Urinary bladder (tissue), 4 donors: ENCODE measurements around the gene FMN2. TPM values are rescaled to one million over a fixed set of nuclear protein-coding genes. Genes with fewer than 3 reads are reported as not detected.
A peak's percentile ranks its signal among the peaks of the same experiment; 100 is the strongest.
"Not testable (repeated sequence)": the region's sequence is repeated elsewhere in the genome, so short reads cannot be mapped to it uniquely, and the experiment has no call there.

ENCODE experiments used
- DNase-seq: peaks from one replicate; pipeline ENCODE4 v3.0.0-alpha.2; 2015; ENCODE audit errors: extremely low spot score
- H3K27ac ChIP-seq: one replicate; pipeline ENCODE4 v1.5.1; 2013; ENCODE audit warnings: low read depth, mild to moderate bottlenecking, moderate library complexity
- H3K36me3 ChIP-seq: one replicate; pipeline ENCODE4 v1.6.1; 2013; ENCODE audit warnings: mild to moderate bottlenecking, moderate library complexity; ENCODE audit not compliant: insufficient read depth
- H3K4me1 ChIP-seq: one replicate; pipeline ENCODE4 v1.6.1; 2013; ENCODE audit warnings: mild to moderate bottlenecking, moderate library complexity; ENCODE audit not compliant: insufficient read depth
- H3K4me3 ChIP-seq: one replicate; pipeline ENCODE4 v1.5.1; 2013; ENCODE audit warnings: low read depth, low read length
- WGBS: extraction: QIAGEN DNeasy Blood & Tissue Kit; methylation state at CpG from one replicate; pipeline ENCODE4 v1.1.7; 2013; 5-methylcytosine and 5-hydroxymethylcytosine counted together
- polyA plus RNA-seq: library from polyadenylated mRNA; stranded (reverse); fragments of 200-250 nt; gene quantifications from one replicate; pipeline ENCODE4 v1.2.3, GENCODE V29; 2013
- total RNA-seq: library from RNA; depleted of rRNA; stranded (reverse); fragments of >200 nt; gene quantifications from one replicate; pipeline ENCODE4 v1.2.3, GENCODE V29; 2014
- donor health status: healthy with polysubstance abuse.
- donor health status: healthy.

The FMN2 gene
- total and polyA plus RNA-seq, 2 donors: 0.23 to 2.6 TPM

DNA sequence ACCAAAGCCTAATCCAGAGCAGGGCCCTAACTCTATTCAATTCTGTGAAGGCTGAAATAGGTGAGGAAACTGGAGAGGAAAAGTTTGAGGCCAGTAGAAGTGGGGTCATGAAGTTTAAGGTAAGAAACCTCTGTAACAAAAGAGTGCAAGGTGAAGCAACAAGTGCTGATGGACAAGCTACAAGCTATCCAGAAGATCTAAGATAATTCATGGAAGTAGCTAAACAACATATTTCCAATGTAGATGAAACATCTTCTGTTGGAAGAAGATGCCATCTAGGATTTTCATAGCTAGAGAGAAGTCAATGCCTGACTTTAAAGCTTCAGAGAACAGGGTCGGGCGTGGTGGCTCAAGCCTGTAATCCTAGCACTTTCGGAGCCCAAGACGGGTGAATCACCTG lies 302.7 kb downstream of the FMN2 start:
- 96% methylated on average over 4 of the region's 4 CpGs for WGBS

DNA sequence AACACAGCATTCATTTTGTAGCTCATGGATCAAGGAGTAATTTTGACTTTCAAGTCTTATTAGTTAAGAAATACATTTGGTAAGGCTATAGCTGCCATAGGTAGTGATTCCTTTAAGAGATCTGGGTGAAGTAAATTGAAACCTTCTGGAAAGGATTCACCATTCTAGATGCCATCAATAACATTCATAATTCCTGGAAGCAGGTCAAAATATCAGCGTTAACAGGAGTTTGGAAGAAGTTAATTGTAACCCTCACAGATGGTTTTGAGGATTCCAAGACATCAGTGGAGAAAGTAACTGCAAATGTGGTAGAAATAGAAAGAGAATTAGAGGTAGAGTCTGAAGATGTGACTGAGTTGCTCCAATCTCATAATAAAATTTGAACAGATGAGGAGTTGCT lies 303.7 kb downstream of the FMN2 start:
- no peak overlapping the region for H3K27ac ChIP-seq
- H3K36me3 ChIP-seq: no peaks in the 10 kb centered on the region
- no peak for DNase-seq
- no peaks in the 10 kb centered on the region for H3K4me1 ChIP-seq
- WGBS: 80% methylated on average over 1 of the region's 1 CpG
- H3K4me3 ChIP-seq: no peak overlapping the region

More for the DNA sequence above, 302.7 kb downstream of the FMN2 start:
- Histone ChIP-seq H3K27ac (no peak overlapping the region), H3K4me1 (no peaks in the 10 kb centered on the region), H3K4me3 (no peak overlapping the region), H3K36me3 (no peaks in the 10 kb centered on the region)
- no peak for DNase-seq

DNA sequence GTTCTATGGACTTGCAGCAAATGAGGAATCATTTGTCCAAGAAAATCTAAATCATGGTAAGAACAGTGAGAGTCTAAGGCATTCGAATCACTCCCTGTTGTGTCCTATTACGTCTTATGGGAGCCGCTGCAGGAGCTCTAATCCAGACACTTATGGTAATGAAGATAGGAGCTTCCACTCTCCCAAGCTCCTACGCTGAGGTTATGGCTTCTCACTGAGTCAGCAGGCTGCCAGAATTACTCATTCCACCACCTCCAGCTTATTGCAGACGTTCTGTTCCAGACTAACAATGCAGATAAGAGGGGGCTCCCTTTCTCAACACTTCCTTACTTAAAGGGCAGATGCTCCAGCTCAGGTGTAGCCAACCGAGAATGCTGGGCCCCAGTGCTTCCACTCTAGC lies 307.7 kb downstream of the FMN2 start:
- no peaks in the 10 kb centered on the region for H3K36me3 ChIP-seq
- no peak overlapping the region for H3K4me3 ChIP-seq
- no peaks in the 10 kb centered on the region for H3K4me1 ChIP-seq
- 41% methylated on average over 6 of the region's 6 CpGs for WGBS
- H3K27ac ChIP-seq: no peak overlapping the region
- no peak for DNase-seq

DNA sequence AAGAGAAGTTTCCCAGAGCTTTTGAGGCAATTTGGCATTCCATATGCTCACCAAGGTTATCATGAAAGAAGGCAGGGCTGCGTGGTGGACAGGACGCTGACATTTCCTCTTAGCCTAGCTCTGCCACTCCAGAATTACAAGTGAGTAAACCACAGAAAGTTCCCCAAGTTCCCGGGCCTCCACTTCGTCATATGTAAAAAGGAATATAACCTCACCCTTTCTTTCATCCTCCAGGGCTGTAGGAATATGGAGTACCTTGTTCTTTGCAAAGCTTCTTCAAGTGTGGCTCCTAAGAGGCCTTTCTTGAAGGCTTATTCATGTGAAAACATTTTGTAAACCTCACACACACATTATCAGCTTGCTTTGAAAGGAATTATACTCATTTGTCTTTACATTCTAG lies 310.0 kb downstream of the FMN2 start:
- WGBS: 68% methylated on average over 4 of the region's 4 CpGs
- no peak overlapping the region for H3K4me3 ChIP-seq
- no peaks in the 10 kb centered on the region for H3K4me1 ChIP-seq
- no peak for DNase-seq
- no peaks in the 10 kb centered on the region for H3K36me3 ChIP-seq
- H3K27ac ChIP-seq: no peak overlapping the region

DNA sequence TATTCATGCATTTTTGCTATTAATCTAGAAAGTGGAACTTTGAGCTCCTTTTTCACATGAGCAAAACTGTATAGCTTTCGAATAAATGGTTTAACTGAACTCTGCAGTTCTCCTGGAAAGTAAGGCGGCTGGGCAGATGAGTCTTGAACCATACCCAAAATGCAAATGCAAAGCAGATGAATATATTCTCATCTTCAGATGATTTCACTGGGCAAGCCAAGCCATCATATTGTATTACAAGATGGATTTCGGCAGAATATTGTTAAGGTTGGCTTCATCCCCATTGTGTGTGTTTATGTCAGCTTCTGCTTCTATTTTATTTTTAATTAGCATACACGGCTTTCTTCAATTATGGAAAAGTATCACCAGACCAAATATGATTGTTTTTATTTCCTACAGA lies 310.6 kb downstream of the FMN2 start:
- 77% methylated on average over 4 of the region's 4 CpGs for WGBS
- H3K27ac ChIP-seq: no peak overlapping the region

DNA sequence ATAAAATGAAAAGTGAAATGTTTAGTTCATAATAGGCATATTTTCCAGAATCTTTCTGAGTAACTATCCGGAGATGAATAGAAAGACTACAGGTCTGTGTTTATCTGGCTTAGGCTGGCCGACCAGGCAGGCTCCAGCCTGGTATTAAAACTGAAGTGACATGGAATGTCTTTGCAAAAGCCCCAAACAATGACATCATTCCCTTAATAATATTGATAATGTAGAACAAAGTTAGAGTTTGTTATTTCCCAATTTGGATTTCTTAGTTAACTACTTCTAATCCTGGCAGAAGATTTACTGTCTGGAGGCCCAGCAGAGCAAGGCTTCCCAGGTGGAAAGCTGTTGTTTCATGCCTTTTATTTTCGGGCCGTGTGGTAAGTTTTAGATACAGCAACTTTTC lies 312.6 kb downstream of the FMN2 start:
- 19% methylated on average over 4 of the region's 4 CpGs for WGBS

More for the DNA sequence above, 310.6 kb downstream of the FMN2 start:
- Histone ChIP-seq H3K4me1 (no peaks in the 10 kb centered on the region), H3K4me3 (no peak overlapping the region), H3K36me3 (no peaks in the 10 kb centered on the region)
- DNase-seq: no peak

DNA sequence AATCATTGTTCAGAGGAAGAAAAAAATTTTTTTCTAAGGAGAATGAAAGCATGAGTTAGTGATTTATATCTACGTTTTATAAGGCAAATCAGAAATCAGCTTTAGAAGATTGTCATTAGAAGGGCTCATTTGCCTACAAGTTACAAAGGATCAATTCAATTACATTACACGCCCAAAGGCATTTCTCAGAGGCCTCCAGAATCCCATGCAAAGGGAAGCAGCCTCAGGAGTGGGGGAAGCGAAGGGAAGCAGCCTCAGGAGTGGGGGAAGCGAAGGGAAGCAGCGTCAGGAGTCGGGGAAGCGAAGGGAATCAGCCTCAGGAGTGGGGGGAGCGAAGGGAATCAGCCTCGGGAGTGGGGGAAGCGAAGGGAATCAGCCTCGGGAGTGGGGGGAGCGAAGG lies 314.1 kb downstream of the FMN2 start:
- 94% methylated on average over 12 of the region's 12 CpGs for WGBS
- Histone ChIP-seq H3K4me3 (no peak overlapping the region), H3K4me1 (no peaks in the 10 kb centered on the region), H3K36me3 (no peaks in the 10 kb centered on the region), H3K27ac (no peak overlapping the region)
- DNase-seq: no peak

More for the DNA sequence above, 312.6 kb downstream of the FMN2 start:
- Histone ChIP-seq H3K4me3 (no peak overlapping the region), H3K4me1 (no peaks in the 10 kb centered on the region), H3K36me3 (no peaks in the 10 kb centered on the region), H3K27ac (no peak overlapping the region)
- DNase-seq: no peak

DNA sequence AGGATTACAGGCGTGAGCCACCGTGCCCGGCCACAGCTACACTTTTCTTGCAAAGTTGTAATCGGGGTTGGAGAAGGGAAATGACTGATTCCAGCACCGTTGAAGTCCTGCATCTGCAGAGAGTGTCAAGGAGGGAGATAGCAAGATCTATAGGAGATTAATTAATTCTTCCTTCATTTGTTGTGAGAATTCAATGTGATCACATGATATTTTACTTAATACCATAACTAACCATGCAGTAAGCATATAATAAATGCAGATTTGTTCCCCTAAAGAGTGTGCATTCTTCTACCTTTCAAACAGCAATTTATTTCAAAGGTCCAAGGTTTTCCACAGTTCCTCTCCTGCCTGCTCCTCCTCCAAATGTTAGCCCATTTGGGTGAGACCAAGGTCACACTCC lies 315.7 kb downstream of the FMN2 start:
- WGBS: 93% methylated on average over 5 of the region's 5 CpGs
- Histone ChIP-seq H3K36me3 (no peaks in the 10 kb centered on the region), H3K4me3 (no peak overlapping the region), H3K4me1 (no peaks in the 10 kb centered on the region), H3K27ac (no peak overlapping the region)
- no peak for DNase-seq

DNA sequence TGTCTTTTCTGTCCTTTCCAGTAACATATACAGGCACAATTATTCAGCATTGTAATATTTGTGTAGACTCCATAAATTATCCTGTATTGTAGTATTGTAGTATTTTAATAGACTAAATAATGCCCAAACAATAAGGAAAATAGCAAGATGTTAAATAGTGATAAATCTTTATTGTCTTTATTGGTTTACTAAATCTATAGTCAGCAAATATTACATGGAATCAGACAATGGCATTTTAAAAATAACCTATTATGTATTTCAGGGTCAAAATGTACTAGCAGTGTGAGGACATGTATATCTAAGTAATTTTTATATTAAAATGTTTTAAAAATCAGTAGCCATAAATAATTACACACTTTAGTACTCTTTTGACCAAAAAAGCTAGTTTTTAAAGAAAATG lies 317.9 kb downstream of the FMN2 start:
- DNase-seq: no peak
- no peaks in the 10 kb centered on the region for H3K4me1 ChIP-seq
- H3K27ac ChIP-seq: no peak overlapping the region
- H3K4me3 ChIP-seq: no peak overlapping the region
- H3K36me3 ChIP-seq: no peaks in the 10 kb centered on the region

DNA sequence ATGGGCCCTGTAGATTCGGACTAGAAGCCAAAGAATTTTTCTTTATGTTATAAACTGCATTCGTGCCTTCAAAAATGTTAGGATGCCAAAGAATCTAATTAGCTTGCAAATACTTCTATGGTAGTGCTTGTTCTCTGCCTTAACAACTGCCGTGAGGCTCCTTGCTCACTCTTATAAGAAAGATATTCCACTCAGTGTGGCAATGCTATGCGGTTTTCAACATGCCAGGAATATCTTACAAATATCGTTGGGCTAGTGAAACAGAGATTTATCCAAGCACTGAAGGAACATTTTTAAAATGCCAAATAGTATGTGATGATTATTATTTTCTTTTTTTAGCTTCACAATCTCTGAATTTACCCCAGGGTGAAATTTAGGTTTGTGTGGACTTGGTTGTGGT lies 322.0 kb downstream of the FMN2 start:
- H3K27ac ChIP-seq: no peak overlapping the region
- H3K4me1 ChIP-seq: no peaks in the 10 kb centered on the region
- no peak for DNase-seq
- WGBS: 76% methylated on average over 5 of the region's 5 CpGs
- no peaks in the 10 kb centered on the region for H3K36me3 ChIP-seq
- H3K4me3 ChIP-seq: no peak overlapping the region

DNA sequence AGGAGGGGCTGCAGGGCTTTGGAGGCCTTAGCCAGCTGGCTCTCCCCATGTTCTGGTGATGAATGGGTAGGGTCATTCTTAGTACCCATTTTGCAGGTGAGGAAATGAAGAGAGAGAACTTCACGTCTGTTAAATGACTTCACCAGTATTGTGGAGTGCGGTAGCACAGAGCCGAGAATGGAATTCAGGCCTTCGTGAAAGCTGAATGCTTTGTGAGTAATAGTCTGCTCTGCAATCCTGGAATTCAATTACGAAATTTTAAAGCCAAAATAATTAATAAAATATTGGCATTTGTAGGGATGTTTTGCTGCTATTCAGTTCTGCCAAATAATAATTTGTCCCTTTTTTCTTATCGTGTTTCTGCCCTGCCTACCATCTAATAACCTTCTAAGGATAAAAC lies 322.6 kb downstream of the FMN2 start:
- no peak for DNase-seq
- WGBS: 78% methylated on average over 6 of the region's 6 CpGs
- H3K27ac ChIP-seq: peak overlapping the region; percentile 41
- no peaks in the 10 kb centered on the region for H3K36me3 ChIP-seq
- H3K4me1 ChIP-seq: no peaks in the 10 kb centered on the region
- no peak overlapping the region for H3K4me3 ChIP-seq

DNA sequence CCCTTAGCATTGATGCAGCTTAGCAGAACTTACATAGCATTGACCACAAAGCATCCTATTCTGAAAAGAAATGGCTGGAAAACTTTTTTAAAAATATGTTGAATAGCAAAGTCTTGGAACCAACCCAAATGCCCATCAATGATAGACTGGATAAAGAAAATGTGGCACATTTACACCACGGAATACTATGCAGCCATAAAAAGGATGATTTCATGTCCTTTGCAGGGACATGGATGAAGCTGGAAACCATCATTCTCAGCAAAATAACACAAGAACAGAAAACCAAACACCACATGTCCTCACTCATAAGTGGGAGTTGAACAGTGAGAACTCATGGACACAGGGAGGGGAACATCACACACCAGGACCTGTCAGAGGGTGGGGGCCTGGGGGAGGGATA lies 323.3 kb downstream of the FMN2 start:
- not testable (repeated sequence) for DNase-seq, H3K4me1 ChIP-seq, H3K27ac ChIP-seq, H3K36me3 ChIP-seq, H3K4me3 ChIP-seq
- WGBS: 90% methylated on average over 1 of the region's 1 CpG

DNA sequence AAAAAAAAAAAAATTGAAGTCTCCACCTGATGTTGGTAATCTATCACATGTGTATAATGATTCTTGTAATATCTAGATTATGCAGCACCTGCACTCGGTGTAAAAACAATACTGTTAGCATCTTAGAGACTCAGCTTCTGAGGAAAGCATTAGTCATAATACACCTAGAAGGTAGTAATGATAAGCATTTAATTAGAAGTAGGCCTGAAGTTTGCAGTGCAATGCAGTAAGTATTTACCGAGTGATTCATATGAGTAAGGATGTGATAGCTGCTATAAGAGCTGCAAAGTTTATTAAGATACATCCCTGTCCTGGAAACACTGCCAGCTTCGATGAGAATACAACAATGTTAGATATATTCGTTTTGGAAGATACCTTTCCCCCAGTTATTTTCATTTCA lies 323.8 kb downstream of the FMN2 start:
- WGBS: 58% methylated on average over 4 of the region's 4 CpGs
- H3K36me3 ChIP-seq: no peaks in the 10 kb centered on the region
- no peak overlapping the region for H3K4me3 ChIP-seq
- no peaks in the 10 kb centered on the region for H3K4me1 ChIP-seq
- no peak for DNase-seq
- H3K27ac ChIP-seq: no peak overlapping the region

DNA sequence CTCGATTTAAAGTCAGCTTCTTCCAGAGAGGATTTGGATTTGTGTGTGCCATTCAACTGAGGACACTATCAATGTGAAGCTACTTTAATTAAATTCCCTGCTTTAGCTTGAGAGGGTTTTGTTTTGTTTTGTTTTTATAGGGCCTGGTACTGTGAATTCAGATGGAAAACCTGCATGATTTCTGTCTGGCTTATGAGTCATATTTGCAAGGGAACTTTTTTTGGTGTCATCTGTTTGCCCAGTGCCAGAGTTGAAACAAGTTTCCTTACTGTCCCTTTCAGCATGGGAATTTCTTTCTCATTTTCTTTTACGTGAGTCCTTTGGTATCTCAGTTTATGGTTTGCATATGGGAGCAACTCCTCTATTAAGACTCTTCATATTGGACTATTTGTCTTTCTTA lies 325.6 kb downstream of the FMN2 start:
- no peaks in the 10 kb centered on the region for H3K36me3 ChIP-seq
- 66% methylated on average over 2 of the region's 2 CpGs for WGBS
- H3K4me1 ChIP-seq: no peaks in the 10 kb centered on the region

DNA sequence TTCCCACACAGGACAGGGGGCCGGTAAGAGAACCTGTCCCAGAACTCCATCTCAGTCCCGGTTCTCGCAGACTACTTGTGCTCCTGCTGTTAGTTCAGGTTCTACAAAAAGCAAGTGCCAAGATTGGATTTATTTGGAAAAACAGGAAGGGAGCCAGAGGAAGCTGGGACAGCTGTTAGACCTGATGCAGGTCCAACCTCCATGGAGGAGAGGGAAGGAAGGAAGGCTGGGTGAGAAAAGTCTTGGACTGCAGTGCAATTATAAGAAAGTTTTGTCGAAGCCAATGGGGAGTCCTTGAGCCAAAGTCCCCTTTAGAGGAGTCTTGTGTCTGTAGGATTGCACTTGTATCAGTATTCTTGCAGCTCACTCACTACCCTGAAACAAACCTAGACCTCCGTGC lies 329.1 kb downstream of the FMN2 start:
- 74% methylated on average over 5 of the region's 5 CpGs for WGBS
- no peaks in the 10 kb centered on the region for H3K36me3 ChIP-seq
- no peak for DNase-seq
- no peak overlapping the region for H3K27ac ChIP-seq
- H3K4me3 ChIP-seq: no peak overlapping the region
- H3K4me1 ChIP-seq: no peaks in the 10 kb centered on the region

More for the DNA sequence above, 325.6 kb downstream of the FMN2 start:
- DNase-seq: no peak
- Histone ChIP-seq H3K4me3 (no peak overlapping the region), H3K27ac (no peak overlapping the region)
